Caco-2 (cell line): ENCODE data around the gene ZFHX3. TPM values are rescaled to one million over a fixed set of nuclear protein-coding genes. Genes with fewer than 3 reads are reported as not detected.

Source experiments
- BruUV-seq: library from RNA; stranded (reverse); fragments of 400-500 nt; replicated peaks from 2 replicates; lab custom pipeline; 2021; lab: Mats Ljungman, UMichigan
- CTCF ChIA-PET: fragments of 300-600 bp; sonication (Branson Sonifier 250); formaldehyde crosslinking; loops from one replicate; lab custom pipeline; 2022; ENCODE audit warnings: antibody characterized with exemption; lab: Charles Lee
- POLR2A ChIA-PET: fragments of 300-600 bp; sonication (Branson Sonifier 250); formaldehyde crosslinking; loops from one replicate; lab custom pipeline; 2022; ENCODE audit warnings: antibody characterized with exemption; lab: Charles Lee
- DNase-seq, 2 experiments: peaks; one replicate each; pipeline versions ENCODE4 v3.0.0 to v3.0.0-alpha.2; 2020 to 2022
- H3K27me3 ChIP-seq: replicated peaks from 2 replicates; pipeline ENCODE4 v1.6.0; 2011; ENCODE audit warnings: low read length; ENCODE audit not compliant: control insufficient read depth, insufficient read depth
- H3K36me3 ChIP-seq: 2 replicates; pipeline ENCODE4 v1.5.1; 2011; ENCODE audit warnings: low read length; ENCODE audit not compliant: control insufficient read depth, insufficient read depth
- H3K4me1 ChIP-seq: fragments of 250-450 bp; sonication (Bioruptor Pico); 2 replicates; pipeline ENCODE4 v1.5.1; 2020; ENCODE audit warnings: mild to moderate bottlenecking
- H3K4me3 ChIP-seq: 2 replicates; pipeline ENCODE4 v1.5.1; 2011; ENCODE audit warnings: low read depth, mild to moderate bottlenecking, control low read depth, low read length
- H3K9me3 ChIP-seq: fragments of 250-450 bp; sonication (Bioruptor Pico); 2 replicates; pipeline ENCODE4 v1.5.1; 2020; ENCODE audit warnings: mild to moderate bottlenecking, moderate library complexity
- H3K27ac Mint-ChIP-seq: one replicate; pipeline ENCODE4 v1.8.0; 2022; ENCODE audit warnings: mixed read lengths; ENCODE audit not compliant: unreplicated experiment
- H3K27me3 Mint-ChIP-seq: one replicate; pipeline ENCODE4 v1.8.0; 2022; ENCODE audit warnings: mixed read lengths; ENCODE audit not compliant: insufficient read depth, unreplicated experiment
- H3K36me3 Mint-ChIP-seq: one replicate; pipeline ENCODE4 v1.8.0; 2022; ENCODE audit warnings: mild to moderate bottlenecking, mixed read lengths; ENCODE audit not compliant: insufficient read depth, unreplicated experiment
- H3K4me1 Mint-ChIP-seq: one replicate; pipeline ENCODE4 v1.8.0; 2022; ENCODE audit warnings: low read depth, mixed read lengths; ENCODE audit not compliant: unreplicated experiment
- H3K4me3 Mint-ChIP-seq: one replicate; pipeline ENCODE4 v1.8.0; 2022; ENCODE audit warnings: mild to moderate bottlenecking, moderate library complexity, mixed read lengths; ENCODE audit not compliant: unreplicated experiment
- H3K9me3 Mint-ChIP-seq: one replicate; pipeline ENCODE4 v1.8.0; 2022; ENCODE audit warnings: mixed read lengths; ENCODE audit not compliant: unreplicated experiment
- intact Hi-C: fragments of 100-400 bp; cut with micrococcal nuclease; formaldehyde crosslinking; loops from one replicate; pipeline ENCODE4 v1.10.0; 2022; ENCODE audit not compliant: unreplicated experiment
- total RNA-seq: library from RNA; stranded (reverse); gene quantifications from 2 replicates; pipeline ENCODE4 v1.2.3, GENCODE V29; 2022
- TF ChIP-seq, protein P1 (sequence below), 2 experiments: fragments of 200-600 bp in 1 of 2; IDR thresholded peaks; 1 replicate in 1 of 2; 2 replicates in 1 of 2; pipeline versions ENCODE4 v1.5.1 to v1.8.0; 2011 to 2022; ENCODE audit warnings: antibody characterized with exemption in 1 of 2, control low read depth in 1 of 2, inconsistent platforms in 1 of 2, low read depth in 1 of 2, low read length in 1 of 2, mild to moderate bottlenecking in 1 of 2, moderate library complexity in 1 of 2; ENCODE audit not compliant: insufficient read depth in 1 of 2, severe bottlenecking in 1 of 2, unreplicated experiment in 1 of 2

The ZFHX3 gene
- total RNA-seq, 1 experiment from 2014 or later: 39.9 TPM

- TF ChIP-seq, protein P1, sequence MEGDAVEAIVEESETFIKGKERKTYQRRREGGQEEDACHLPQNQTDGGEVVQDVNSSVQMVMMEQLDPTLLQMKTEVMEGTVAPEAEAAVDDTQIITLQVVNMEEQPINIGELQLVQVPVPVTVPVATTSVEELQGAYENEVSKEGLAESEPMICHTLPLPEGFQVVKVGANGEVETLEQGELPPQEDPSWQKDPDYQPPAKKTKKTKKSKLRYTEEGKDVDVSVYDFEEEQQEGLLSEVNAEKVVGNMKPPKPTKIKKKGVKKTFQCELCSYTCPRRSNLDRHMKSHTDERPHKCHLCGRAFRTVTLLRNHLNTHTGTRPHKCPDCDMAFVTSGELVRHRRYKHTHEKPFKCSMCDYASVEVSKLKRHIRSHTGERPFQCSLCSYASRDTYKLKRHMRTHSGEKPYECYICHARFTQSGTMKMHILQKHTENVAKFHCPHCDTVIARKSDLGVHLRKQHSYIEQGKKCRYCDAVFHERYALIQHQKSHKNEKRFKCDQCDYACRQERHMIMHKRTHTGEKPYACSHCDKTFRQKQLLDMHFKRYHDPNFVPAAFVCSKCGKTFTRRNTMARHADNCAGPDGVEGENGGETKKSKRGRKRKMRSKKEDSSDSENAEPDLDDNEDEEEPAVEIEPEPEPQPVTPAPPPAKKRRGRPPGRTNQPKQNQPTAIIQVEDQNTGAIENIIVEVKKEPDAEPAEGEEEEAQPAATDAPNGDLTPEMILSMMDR (IDR thresholded peaks at IDR 0.05; ENCODE audit: insufficient read depth in 1 of 2, low read depth in 1 of 2, low read length in 1 of 2, severe bottlenecking in 1 of 2, unreplicated experiment in 1 of 2): no peak
- H3K4me1 Mint-ChIP-seq: peaks cover 23% of the 10 kb centered on the region
- no peaks in the 10 kb centered on the region for H3K9me3 ChIP-seq
- no peak for DNase-seq
- H3K36me3 ChIP-seq: no peaks in the 10 kb centered on the region
- intact Hi-C loops: no loop called here
- H3K4me3 Mint-ChIP-seq: no peak overlapping the region
- ChIA-PET POLR2A (no interaction called here), CTCF (no interaction called here)
- no peaks in the 10 kb centered on the region for H3K27me3 Mint-ChIP-seq
- no peak overlapping the region for H3K4me3 ChIP-seq
- H3K4me1 ChIP-seq: peaks cover 11% of the 10 kb centered on the region
- H3K27ac Mint-ChIP-seq: peak overlapping the region; percentile 40
- peaks cover 7% of the 10 kb centered on the region for H3K36me3 Mint-ChIP-seq
- no TSS peak for BruUV-seq
- H3K27me3 ChIP-seq: no peaks in the 10 kb centered on the region
- H3K9me3 Mint-ChIP-seq: no peaks in the 10 kb centered on the region
Observed at GRCh38 chr16:72921620-72922019, 126.3 kb downstream of the ZFHX3 start.

DNA sequence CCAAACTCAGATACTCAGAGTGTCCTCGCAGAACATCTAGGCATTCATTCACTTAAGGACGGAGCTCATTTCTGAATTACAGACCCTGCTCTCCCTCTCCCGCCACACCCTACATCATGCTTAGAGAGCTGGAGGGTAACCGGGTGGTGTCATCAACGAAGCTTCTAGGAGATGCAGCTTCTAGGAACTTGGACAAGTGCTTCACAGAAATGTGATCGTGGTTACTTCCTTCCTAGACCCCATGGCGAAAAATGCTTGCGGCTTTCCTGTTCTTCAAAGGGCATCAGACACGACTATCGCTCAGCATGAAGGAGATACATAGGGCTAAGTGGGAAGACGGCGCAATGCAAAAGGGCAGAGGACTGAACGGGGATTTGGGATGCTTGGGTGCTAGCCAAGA lies 126.8 kb downstream of the ZFHX3 start:
- intact Hi-C loops: no loop called here
- Histone ChIP-seq H3K4me1 (peaks cover 11% of the 10 kb centered on the region), H3K4me3 (no peak overlapping the region), H3K36me3 (no peaks in the 10 kb centered on the region), H3K27me3 (no peaks in the 10 kb centered on the region), H3K9me3 (no peaks in the 10 kb centered on the region)
- H3K4me1 Mint-ChIP-seq: peaks cover 23% of the 10 kb centered on the region
- peak overlapping the region; percentile 40 for H3K27ac Mint-ChIP-seq
- H3K9me3 Mint-ChIP-seq: no peaks in the 10 kb centered on the region
- TF ChIP-seq, protein P1 (IDR thresholded peaks at IDR 0.05; ENCODE audit: insufficient read depth in 1 of 2, low read depth in 1 of 2, low read length in 1 of 2, severe bottlenecking in 1 of 2, unreplicated experiment in 1 of 2): no peak
- CTCF ChIA-PET: no interaction called here
- no peak for DNase-seq
- H3K36me3 Mint-ChIP-seq: peaks cover 12% of the 10 kb centered on the region
- BruUV-seq: no TSS peak
- H3K4me3 Mint-ChIP-seq: no peak overlapping the region
- H3K27me3 Mint-ChIP-seq: no peaks in the 10 kb centered on the region
- POLR2A ChIA-PET: interaction anchor here (0.6 kb wide), 1 partner anchor 54 kb away, joined by 4 read pairs; no protein-coding TSS in a partner anchor

GRCh38 chr16:72917051-72917450 lies 130.9 kb downstream of the ZFHX3 start:
- intact Hi-C loops: no loop called here
- Histone ChIP-seq H3K4me3 (no peak overlapping the region), H3K36me3 (no peaks in the 10 kb centered on the region), H3K4me1 (peaks cover 18% of the 10 kb centered on the region), H3K9me3 (no peaks in the 10 kb centered on the region), H3K27me3 (no peaks in the 10 kb centered on the region)
- peaks cover 24% of the 10 kb centered on the region for H3K4me1 Mint-ChIP-seq
- no peak for DNase-seq
- no peaks in the 10 kb centered on the region for H3K9me3 Mint-ChIP-seq
- CTCF ChIA-PET: no interaction called here
- TF ChIP-seq, protein P1 (IDR thresholded peaks at IDR 0.05; ENCODE audit: insufficient read depth in 1 of 2, low read depth in 1 of 2, low read length in 1 of 2, severe bottlenecking in 1 of 2, unreplicated experiment in 1 of 2): no peak
- BruUV-seq: no TSS peak
- H3K27ac Mint-ChIP-seq: no peak overlapping the region
- no peak overlapping the region for H3K4me3 Mint-ChIP-seq
- POLR2A ChIA-PET: no interaction called here
- H3K27me3 Mint-ChIP-seq: no peaks in the 10 kb centered on the region
- peaks cover 14% of the 10 kb centered on the region for H3K36me3 Mint-ChIP-seq
